Limb (tissue), 2 donors: ENCODE data around the gene ZMYND11.
A peak's percentile ranks its signal among the peaks of the same experiment; 100 is the strongest.

Experiments used
- DNase-seq, 2 donors: peaks; one replicate each; pipeline ENCODE4 v3.0.0-alpha.2; 2016; ENCODE audit errors: extremely low spot score in 2 of 2

The ZMYND11 gene

GRCh38 chr10:135132-135600 lies at the start of gene ZMYND11:
Gene ZMYND11, plus strand, starts transcription at chr10:135455. Its CDS starts 44,558 bp downstream, at chr10:180013.
- DNase-seq = peak; percentile 64 to 90

- DNase-seq = no peak
Observed at GRCh38 chr10:86031-86430, 49.2 kb upstream of the ZMYND11 start.

GRCh38 chr10:87177-88080 lies 47.8 kb upstream of the ZMYND11 start:
- no peak for DNase-seq

- no peak for DNase-seq
Observed at GRCh38 chr10:88253-88652, 47.0 kb upstream of the ZMYND11 start.

- no peak for DNase-seq
Observed at GRCh38 chr10:89248-89647, 46.0 kb upstream of the ZMYND11 start.

- DNase-seq = no peak
Observed at GRCh38 chr10:90161-90560, 45.1 kb upstream of the ZMYND11 start.

GRCh38 chr10:91313-91712 lies 43.9 kb upstream of the ZMYND11 start:
- no peak for DNase-seq

GRCh38 chr10:92153-92552 lies 43.1 kb upstream of the ZMYND11 start:
- DNase-seq = no peak

GRCh38 chr10:92846-93245 lies 42.4 kb upstream of the ZMYND11 start:
- DNase-seq = no peak

- DNase-seq = no peak
Observed at GRCh38 chr10:94613-95012, 40.6 kb upstream of the ZMYND11 start.

- DNase-seq = no peak
Observed at GRCh38 chr10:95356-96115, 39.7 kb upstream of the ZMYND11 start.

GRCh38 chr10:96466-96865 lies 38.8 kb upstream of the ZMYND11 start:
- DNase-seq = no peak

- DNase-seq = no peak
Observed at GRCh38 chr10:104416-104815, 30.8 kb upstream of the ZMYND11 start.

- no peak for DNase-seq
Observed at GRCh38 chr10:104862-105565, 30.2 kb upstream of the ZMYND11 start.

GRCh38 chr10:105806-106205 lies 29.4 kb upstream of the ZMYND11 start:
- DNase-seq = no peak

- no peak for DNase-seq
Observed at GRCh38 chr10:106740-107139, 28.5 kb upstream of the ZMYND11 start.

- DNase-seq = no peak
Observed at GRCh38 chr10:112246-112645, 23.0 kb upstream of the ZMYND11 start.

- no peak for DNase-seq
Observed at GRCh38 chr10:124874-125273, 10.4 kb upstream of the ZMYND11 start.

GRCh38 chr10:127612-128432 lies 7.4 kb upstream of the ZMYND11 start:
- DNase-seq = no peak

GRCh38 chr10:129810-130209 lies 5.4 kb upstream of the ZMYND11 start:
- DNase-seq = no peak
